Peyer's patch (tissue), 4 donors: ENCODE data around the gene FGFBP2.
A peak's percentile ranks its signal among the peaks of the same experiment; 100 is the strongest.

Experiments used
- CTCF ChIP-seq, 6 experiments: fragments of 450-650 bp in 4 of 6; fragments of 200-600 bp in 2 of 6; sonication (generic) in 1 of 6; IDR thresholded peaks; one replicate each; pipeline ENCODE4 v1.5.1; 2017 to 2019; ENCODE audit warnings: antibody characterized with exemption in 6 of 6, mild to moderate bottlenecking in 3 of 6, moderate library complexity in 1 of 6
- POLR2A ChIP-seq, 2 donors: fragments of 450-650 bp; IDR thresholded peaks; one replicate each; pipeline ENCODE4 v1.5.1; 2017; ENCODE audit warnings: antibody characterized with exemption in 2 of 2, mild to moderate bottlenecking in 2 of 2, moderate library complexity in 2 of 2

- TF ChIP-seq POLR2A (IDR thresholded peaks at IDR 0.05) (peak; percentile 11 to 12), CTCF (IDR thresholded peaks at IDR 0.05) (peak in 1 of 6 experiments; percentile 12)
Observed at GRCh38 chr4:15918484-15919129, 44.4 kb downstream of the FGFBP2 start.
